Fibroblast of skin of left quadriceps (primary cell): ENCODE measurements around the gene SNX18.

ENCODE experiments used
- DNase-seq, 2 experiments: peaks; one replicate each; pipeline ENCODE4 v3.0.0-alpha.2; 2013; ENCODE audit warnings: low read depth in 2 of 2

SNX18 gene

GRCh38 chr5:54580997-54581811 is 63.6 kb downstream of the SNX18 start:
- peak; percentile 56 to 60 for DNase-seq

DNA sequence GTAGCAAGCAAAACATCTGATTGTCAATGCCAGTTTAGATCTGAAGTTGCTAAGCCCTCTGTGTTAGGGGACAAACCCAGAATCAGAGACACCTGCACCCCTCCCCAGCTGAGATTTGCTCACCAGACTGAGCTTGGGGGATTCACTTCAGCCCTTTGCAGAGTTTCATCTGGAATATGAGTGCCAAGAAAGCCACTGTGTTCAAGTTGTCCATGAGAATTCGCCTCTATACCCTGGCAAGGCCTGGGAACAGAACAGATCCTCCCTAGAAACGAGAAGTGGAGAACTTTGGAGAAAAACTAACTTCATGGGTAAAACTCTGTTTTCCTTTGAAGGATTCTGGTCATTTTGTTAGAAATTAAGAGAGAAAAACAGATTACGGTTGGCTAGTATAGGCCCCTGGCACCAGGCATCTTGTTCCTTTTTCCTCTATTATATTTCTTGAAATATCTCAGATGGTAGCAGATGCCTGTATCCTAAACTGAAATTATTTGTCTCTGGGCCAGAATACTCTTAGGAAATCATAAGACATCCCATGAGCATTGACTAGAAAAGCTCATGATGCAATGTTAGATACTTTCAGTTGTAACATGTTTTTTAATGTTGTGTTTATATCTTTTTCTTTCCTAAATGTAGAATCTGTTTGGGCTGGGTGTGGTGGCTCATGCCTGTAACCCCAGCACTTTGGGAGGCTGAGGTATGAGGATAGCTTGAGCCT is 64.4 kb downstream of the SNX18 start:
- peak; percentile 29 to 36 for DNase-seq

GRCh38 chr5:54586336-54586735 is 68.8 kb downstream of the SNX18 start:
- no peak for DNase-seq

GRCh38 chr5:54589786-54590185 is 72.2 kb downstream of the SNX18 start:
- DNase-seq = no peak

DNA sequence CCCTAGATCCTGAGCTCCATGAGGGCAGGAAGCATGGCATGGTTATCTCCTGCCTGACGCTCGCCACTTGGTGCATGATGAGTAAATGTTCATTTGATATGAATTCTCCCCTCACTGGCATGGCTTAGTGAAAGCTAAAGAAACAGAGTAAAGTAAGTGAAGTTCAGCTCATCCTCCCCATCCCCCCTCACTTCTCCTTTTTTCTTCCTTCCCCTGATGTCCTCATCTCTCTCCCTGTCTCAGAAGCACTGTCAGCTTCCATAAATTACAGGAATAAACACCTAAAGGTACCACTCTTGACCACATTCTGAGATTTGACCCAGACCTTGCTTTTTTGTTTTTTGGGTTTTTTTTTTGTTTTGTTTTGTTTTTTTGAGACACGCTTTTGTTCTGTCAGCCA is 73.3 kb downstream of the SNX18 start:
- no peak for DNase-seq

DNA sequence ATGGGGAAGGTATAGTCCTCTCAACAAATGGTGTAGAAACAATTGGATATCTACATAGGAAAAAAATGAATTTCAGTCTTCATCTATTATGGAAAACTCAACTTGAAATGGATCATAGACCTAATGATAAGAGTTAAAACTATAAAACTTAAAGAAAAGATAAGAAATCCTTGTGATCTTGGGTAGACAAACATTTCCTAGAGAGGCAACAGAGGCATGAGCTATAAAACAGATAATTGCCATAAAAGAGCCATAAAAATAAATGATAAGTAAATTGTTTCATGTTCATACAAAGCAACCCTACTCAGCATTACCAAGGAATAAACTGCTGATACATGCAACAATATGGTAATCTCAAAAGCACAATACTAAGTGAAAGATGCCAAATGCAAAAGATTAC is 76.2 kb downstream of the SNX18 start:
- no peak for DNase-seq

DNA sequence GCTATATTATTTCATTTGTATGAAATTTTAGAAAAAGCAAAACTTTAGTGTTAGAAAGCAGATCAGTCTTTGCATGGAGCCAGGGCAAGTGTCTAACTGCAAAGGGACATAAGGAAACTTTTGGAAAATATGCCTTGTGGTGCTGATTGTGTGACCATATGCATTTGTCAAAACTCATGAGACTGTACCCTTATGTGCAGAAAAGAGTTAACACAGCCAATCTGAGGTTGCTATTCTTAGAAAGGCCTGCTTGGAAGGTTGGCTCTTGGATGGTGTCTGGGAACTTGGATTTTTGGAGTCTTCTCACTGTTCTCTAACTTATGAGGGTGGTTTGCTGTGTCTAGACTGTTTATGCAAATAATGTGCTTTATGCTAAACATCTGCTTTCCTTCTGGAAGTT is 76.6 kb downstream of the SNX18 start:
- DNase-seq = no peak

DNA sequence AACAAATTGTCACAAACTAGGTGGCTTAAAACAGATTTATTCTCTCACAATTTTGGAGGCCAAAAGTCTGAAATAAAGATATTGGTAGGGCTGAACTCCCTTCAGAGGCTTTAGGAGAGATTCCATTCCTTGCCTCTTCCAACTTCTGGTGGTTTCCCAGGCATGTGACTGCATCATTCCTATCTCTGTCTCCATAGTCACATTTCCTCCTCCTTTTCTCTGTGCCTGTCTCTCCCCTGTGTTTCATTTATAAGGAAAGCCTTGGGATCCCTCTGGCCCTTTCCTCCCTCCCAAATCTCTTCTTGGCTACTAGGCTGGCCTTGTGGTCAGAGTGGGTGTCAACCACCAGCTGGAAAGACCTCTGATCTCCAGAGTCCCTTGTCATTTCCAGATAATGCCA is 78.2 kb downstream of the SNX18 start:
- no peak for DNase-seq
